D721Med (cell line): Measurements from ENCODE around the gene KRT83.

Experiments
- DNase-seq: peaks from one replicate; pipeline ENCODE4 v3.0.0; 2011; ENCODE audit warnings: low spot score; ENCODE audit not compliant: insufficient read length
- FAIRE-seq: peaks from 2 replicates; lab custom pipeline; 2011; peaks lifted over from hg19 to GRCh38; lab: Jason Lieb, UNC
- CTCF ChIP-seq: IDR thresholded peaks from 2 replicates; pipeline ENCODE4 v1.5.1; 2012; ENCODE audit warnings: mild to moderate bottlenecking, control low read depth; ENCODE audit not compliant: insufficient read depth; ENCODE audit errors: missing control alignments

The KRT83 gene

GRCh38 chr12:52280796-52281560 is 40.2 kb downstream of the KRT83 start:
- no peak for DNase-seq
- FAIRE-seq = no peak
- TF ChIP-seq CTCF = no peak

- DNase-seq = no peak
- no peak for FAIRE-seq
- no peak for TF ChIP-seq CTCF
Measured at GRCh38 chr12:52280319-52280795, 40.8 kb downstream of the KRT83 start.

- FAIRE-seq (no peak), DNase-seq (no peak)
- no peak for TF ChIP-seq CTCF
Measured at GRCh38 chr12:52279422-52280318, 41.5 kb downstream of the KRT83 start.

GRCh38 chr12:52278575-52279421 is 42.4 kb downstream of the KRT83 start:
- no peak for FAIRE-seq
- peak; percentile 64 for DNase-seq
- peak; percentile 70 for TF ChIP-seq CTCF

GRCh38 chr12:52277486-52278245 is 43.5 kb downstream of the KRT83 start:
- TF ChIP-seq CTCF = no peak
- DNase-seq = no peak
- no peak for FAIRE-seq

GRCh38 chr12:52275686-52276085 is 45.5 kb downstream of the KRT83 start:
- no peak for DNase-seq
- FAIRE-seq = no peak
- TF ChIP-seq CTCF = no peak
